Measurements from ENCODE around the gene CUL9. TPM values are rescaled to one million over a fixed set of nuclear protein-coding genes. Genes with fewer than 3 reads are reported as not detected.

The CUL9 gene
- total and polyA plus RNA-seq, 11 donors = 6.5 to 22.3 (median 12.5) TPM

GRCh38 chr6:43202451-43202850 lies 20.5 kb downstream of the CUL9 start:
- H3K27me3 ChIP-seq = no peaks in the 10 kb centered on the region
- ATAC-seq (no peak), DNase-seq (peak in 1 of 5 donors; percentile 4)
- WGBS, 4 donors = 87 to 94% (median 89%) methylated on average over 5 of the region's 5 CpGs
- no peaks in the 10 kb centered on the region for H3K9me3 ChIP-seq
- H3K36me3 ChIP-seq = peaks cover 0 to 79% (median 60%) of the 10 kb centered on the region in 9 donors
- intact Hi-C loops (cut with DNase I) = no loop called here
- H3K4me3 ChIP-seq = no peak overlapping the region
- H3K27ac ChIP-seq = no peak overlapping the region
- no peaks in the 10 kb centered on the region for H3K4me1 ChIP-seq
- no peak for TF ChIP-seq POLR2A (IDR thresholded peaks at IDR 0.05)
- no peak for TF ChIP-seq CTCF (IDR thresholded peaks at IDR 0.05)

GRCh38 chr6:43203029-43203717 lies 21.2 kb downstream of the CUL9 start:
- intact Hi-C loops (cut with DNase I) = no loop called here
- H3K4me1 ChIP-seq = no peaks in the 10 kb centered on the region
- ATAC-seq = no peak
- H3K27me3 ChIP-seq = no peaks in the 10 kb centered on the region
- no peaks in the 10 kb centered on the region for H3K9me3 ChIP-seq
- WGBS, 4 donors = 88 to 92% (median 91%) methylated on average over 14 to 17 of the region's 17 CpGs
- H3K4me3 ChIP-seq = no peak overlapping the region
- no peak for DNase-seq
- peaks cover 0 to 71% (median 52%) of the 10 kb centered on the region in 9 donors for H3K36me3 ChIP-seq
- no peak overlapping the region for H3K27ac ChIP-seq
- no peak for TF ChIP-seq POLR2A (IDR thresholded peaks at IDR 0.05)
- no peak for TF ChIP-seq CTCF (IDR thresholded peaks at IDR 0.05)

- Histone ChIP-seq H3K27me3 (no peaks in the 10 kb centered on the region), H3K27ac (no peak overlapping the region), H3K4me3 (no peak overlapping the region), H3K9me3 (no peaks in the 10 kb centered on the region), H3K36me3 (peaks cover 0 to 66% (median 47%) of the 10 kb centered on the region in 9 donors), H3K4me1 (no peaks in the 10 kb centered on the region)
- TF ChIP-seq POLR2A (IDR thresholded peaks at IDR 0.05) (no peak), CTCF (IDR thresholded peaks at IDR 0.05) (no peak)
- WGBS, 4 donors = 88 to 95% (median 94%) methylated on average over 8 of the region's 8 CpGs
- DNase-seq = no peak
- ATAC-seq = no peak
- intact Hi-C loops (cut with DNase I) = no loop called here
Measured at GRCh38 chr6:43203718-43204095, 21.7 kb downstream of the CUL9 start.

DNA sequence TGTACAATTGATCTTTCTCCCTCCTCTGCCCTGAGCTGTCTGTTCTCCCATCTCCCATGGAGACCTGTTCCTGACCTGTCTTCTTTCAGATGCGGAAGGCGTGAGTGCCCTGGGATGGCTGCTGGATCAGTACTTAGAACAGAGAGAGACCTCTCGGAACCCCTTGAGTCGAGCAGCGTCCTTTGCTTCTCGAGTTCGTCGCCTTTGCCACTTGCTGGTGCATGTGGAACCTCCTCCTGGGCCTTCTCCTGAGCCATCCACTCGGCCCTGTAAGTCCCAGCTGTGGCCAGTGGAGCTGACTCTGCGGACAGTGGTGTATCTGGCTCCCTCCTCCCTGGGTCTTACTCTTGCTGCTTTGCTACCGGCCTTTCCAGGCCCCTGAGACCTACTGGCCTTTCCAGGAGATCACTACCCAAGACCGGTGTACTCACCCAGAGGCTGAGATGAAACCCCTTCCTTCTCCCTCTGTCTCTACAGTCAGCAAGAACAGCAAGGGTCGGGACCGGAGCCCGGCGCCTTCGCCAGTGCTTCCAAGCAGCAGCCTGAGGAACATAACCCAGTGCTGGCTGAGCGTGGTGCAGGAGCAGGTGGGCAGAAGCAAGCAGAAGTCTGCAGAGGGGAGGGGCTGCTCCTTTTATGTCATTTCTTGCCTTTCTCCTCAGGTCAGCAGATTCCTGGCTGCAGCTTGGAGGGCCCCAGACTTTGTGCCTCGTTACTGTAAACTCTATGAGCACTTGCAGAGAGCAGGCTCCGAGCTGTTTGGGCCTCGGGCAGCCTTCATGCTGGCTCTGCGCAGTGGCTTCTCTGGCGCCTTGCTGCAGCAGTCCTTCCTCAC lies 22.5 kb downstream of the CUL9 start:
- peaks cover 0 to 62% (median 40%) of the 10 kb centered on the region in 9 donors for H3K36me3 ChIP-seq
- intact Hi-C loops (cut with DNase I) = no loop called here
- H3K4me3 ChIP-seq = no peak overlapping the region
- no peak for DNase-seq
- WGBS, 4 donors = 94 to 97% (median 96%) methylated on average over 23 of the region's 23 CpGs
- no peak for ATAC-seq
- no peaks in the 10 kb centered on the region for H3K27me3 ChIP-seq
- no peak for TF ChIP-seq POLR2A (IDR thresholded peaks at IDR 0.05)
- no peak for TF ChIP-seq CTCF (IDR thresholded peaks at IDR 0.05)
- no peaks in the 10 kb centered on the region for H3K9me3 ChIP-seq
- H3K27ac ChIP-seq = no peak overlapping the region
- H3K4me1 ChIP-seq = no peaks in the 10 kb centered on the region
